K562 (cell line): ENCODE measurements around the gene YJU2. TPM values are rescaled to one million over a fixed set of nuclear protein-coding genes. Genes with fewer than 3 reads are reported as not detected.

Experiments
- CBX1 ChIP-seq: sonication (generic); IDR thresholded peaks from 2 replicates; pipeline ENCODE4 v1.6.1; 2016; ENCODE audit warnings: antibody characterized with exemption, low read depth, mild to moderate bottlenecking
- EP300 ChIP-seq: IDR thresholded peaks from 2 replicates; pipeline ENCODE4 v1.6.1; 2012; ENCODE audit warnings: low read length, improper control_type of control experiment
- FOXM1 ChIP-seq, 2 experiments: fragments of 450-650 bp in 1 of 2; sonication (generic) in 1 of 2; formaldehyde crosslinking in 1 of 2; IDR thresholded peaks; 2 replicates each; pipeline versions ENCODE4 v1.6.1 to v1.9.0; 2017 to 2022; ENCODE audit warnings: low read depth in 2 of 2, mild to moderate bottlenecking in 2 of 2, missing genetic modification reagents in 1 of 2, moderate library complexity in 1 of 2
- GABPB1 ChIP-seq: sonication (generic); formaldehyde crosslinking; IDR thresholded peaks from 2 replicates; pipeline ENCODE4 v1.8.0; 2022; ENCODE audit warnings: mild to moderate bottlenecking, missing genetic modification reagents
- HCFC1 ChIP-seq: IDR thresholded peaks from 2 replicates; pipeline ENCODE4 v1.6.1; 2012; ENCODE audit warnings: low read depth, low read length, improper control_type of control experiment
- HLTF ChIP-seq: fragments of 450-650 bp; IDR thresholded peaks from 2 replicates; pipeline ENCODE4 v1.6.1; 2016
- KDM1A ChIP-seq, 2 experiments: fragments of 450-650 bp; IDR thresholded peaks; 2 replicates each; pipeline ENCODE4 v1.6.1; 2016; ENCODE audit warnings: mild to moderate bottlenecking in 2 of 2
- MTA2 ChIP-seq: fragments of 450-650 bp; IDR thresholded peaks from 2 replicates; pipeline ENCODE4 v1.6.1; 2016; ENCODE audit warnings: low read depth
- PML ChIP-seq: IDR thresholded peaks from 2 replicates; pipeline ENCODE4 v1.6.1; 2012; ENCODE audit warnings: low read length, inconsistent platforms
- ZNF12 ChIP-seq: sonication (generic); formaldehyde crosslinking; IDR thresholded peaks from 2 replicates; pipeline ENCODE4 v1.4.0; 2020; ENCODE audit warnings: mild to moderate bottlenecking, missing genetic modification reagents
- ZNF586 ChIP-seq: fragments of 450-650 bp; formaldehyde crosslinking; conservative IDR thresholded peaks from 2 replicates; pipeline ENCODE4 v1.4.0; 2020; ENCODE audit warnings: mild to moderate bottlenecking, moderate library complexity
- polyA plus RNA-seq, 8 experiments: library from polyadenylated mRNA; depleted of rRNA in 4 of 8; stranded (reverse) in 5 of 8; unstranded in 3 of 8; fragments of >200 nt; fragmentation: Nextera tagmentation in 2 of 8; fragmentation: Illumina TruSeq in 1 of 8; extraction: Ambion mirVana in 2 of 8; extraction: Trizol in 1 of 8; gene quantifications; 2 replicates each; pipeline versions ENCODE4 v1.2.1 to v1.2.3, GENCODE V29; 2011 to 2014; ENCODE audit warnings: inconsistent platforms in 1 of 8, missing spikeins in 1 of 8
- total RNA-seq, 7 experiments: library from RNA; depleted of rRNA in 6 of 7; stranded (reverse); fragments of >200 nt in 6 of 7; fragmentation: Illumina TruSeq in 2 of 7; extraction: Trizol in 2 of 7; gene quantifications; 2 replicates each; pipeline versions ENCODE4 v1.2.1 to v1.2.3, GENCODE V29; 2011 to 2021; ENCODE audit warnings: low replicate concordance in 1 of 7
- TF ChIP-seq, protein P1 (sequence below): fragments of 450-650 bp; IDR thresholded peaks from 2 replicates; pipeline ENCODE4 v1.6.1; 2018; ENCODE audit warnings: mild to moderate bottlenecking, low read depth; ENCODE audit not compliant: partially characterized antibody
- TF ChIP-seq, protein P2 (sequence below), 2 experiments: fragments of 450-650 bp; IDR thresholded peaks; 2 replicates each; pipeline ENCODE4 v1.6.1; 2018; ENCODE audit warnings: mild to moderate bottlenecking in 2 of 2, low read depth in 1 of 2; ENCODE audit not compliant: partially characterized antibody in 2 of 2
- TF ChIP-seq, protein P3 (sequence below), 2 experiments: fragments of 450-650 bp in 1 of 2; IDR thresholded peaks; 2 replicates each; pipeline ENCODE4 v1.6.1; 2011 to 2017; ENCODE audit warnings: low read depth in 2 of 2, antibody characterized with exemption in 1 of 2, borderline replicate concordance in 1 of 2, low read length in 1 of 2, mild to moderate bottlenecking in 1 of 2, mixed read lengths in 1 of 2; ENCODE audit not compliant: control insufficient read depth in 1 of 2
- TF ChIP-seq, protein P4 (sequence below), 2 experiments: IDR thresholded peaks in 1 of 2; conservative IDR thresholded peaks in 1 of 2; 2 replicates each; pipeline ENCODE4 v1.6.1; 2016; ENCODE audit warnings: low read depth in 2 of 2, mild to moderate bottlenecking in 1 of 2, missing compliant biosample characterization in 1 of 2, missing genetic modification characterization in 1 of 2, moderate library complexity in 1 of 2

Gene YJU2
- total and polyA plus RNA-seq, 9 of the 15 experiments (the other 6 are each of a cell fraction or from before 2014, with no cell fraction given) = 0.41 to 34.9 (median 19.3) TPM

DNA sequence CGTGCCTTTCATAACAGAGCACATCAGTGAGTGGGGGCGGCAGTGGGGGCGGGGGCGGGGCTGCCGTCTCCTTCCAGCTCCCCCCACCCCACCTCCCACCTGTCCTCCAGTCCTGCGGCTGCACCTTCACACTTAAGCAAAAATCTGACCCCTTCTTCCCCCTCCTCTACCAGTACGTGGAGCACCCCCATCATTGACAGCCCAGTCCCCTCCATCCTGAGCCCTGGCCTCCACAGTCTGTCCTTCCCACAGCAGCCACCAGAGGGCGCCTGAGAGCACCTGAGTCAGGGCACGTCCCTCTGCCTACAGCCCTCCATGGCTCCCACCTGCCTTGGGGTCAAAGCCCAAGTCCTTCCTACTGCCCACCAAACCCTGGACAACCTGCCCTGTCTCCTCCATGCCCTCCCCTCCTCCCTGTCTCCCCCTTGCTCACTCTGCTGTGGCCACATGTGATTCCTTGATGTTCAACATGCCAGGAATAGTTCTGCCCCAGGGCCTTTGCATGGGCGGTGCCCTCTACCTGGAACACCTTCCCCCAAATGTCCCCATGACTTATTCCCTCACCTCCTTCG, 13.5 kb upstream of the YJU2 start (continued):
- TF ChIP-seq FOXM1 (IDR thresholded peaks at IDR 0.05; ENCODE audit: low read depth) (peak; percentile 19; the same call in 1 of the 2 replicates), FOXM1 (CRISPR knock-in tag; IDR thresholded peaks at IDR 0.05; ENCODE audit: low read depth) (no peak), ZNF12 (CRISPR knock-in tag) (no peak), KDM1A (IDR thresholded peaks at IDR 0.05) (peak; percentile 98 to 100), PML (no peak), HLTF (peak; percentile 97; the same call in 1 of the 2 replicates), GABPB1 (CRISPR knock-in tag) (peak; percentile 17; the same call in 1 of the 2 replicates), MTA2 (0 out of 2 replicates have a peak, but pooled peaks have one; percentile 8), ZNF586 (CRISPR knock-in tag) (no peak), EP300 (no peak), HCFC1 (no peak), CBX1 (peak; percentile 99)
- TF ChIP-seq, protein P1, sequence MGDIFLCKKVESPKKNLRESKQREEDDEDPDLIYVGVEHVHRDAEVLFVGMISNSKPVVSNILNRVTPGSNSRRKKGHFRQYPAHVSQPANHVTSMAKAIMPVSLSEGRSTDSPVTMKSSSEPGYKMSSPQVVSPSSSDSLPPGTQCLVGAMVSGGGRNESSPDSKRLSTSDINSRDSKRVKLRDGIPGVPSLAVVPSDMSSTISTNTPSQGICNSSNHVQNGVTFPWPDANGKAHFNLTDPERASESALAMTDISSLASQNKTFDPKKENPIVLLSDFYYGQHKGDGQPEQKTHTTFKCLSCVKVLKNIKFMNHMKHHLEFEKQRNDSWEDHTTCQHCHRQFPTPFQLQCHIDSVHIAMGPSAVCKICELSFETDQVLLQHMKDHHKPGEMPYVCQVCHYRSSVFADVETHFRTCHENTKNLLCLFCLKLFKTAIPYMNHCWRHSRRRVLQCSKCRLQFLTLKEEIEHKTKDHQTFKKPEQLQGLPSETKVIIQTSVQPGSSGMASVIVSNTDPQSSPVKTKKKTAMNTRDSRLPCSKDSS = no peak
- TF ChIP-seq, protein P2, sequence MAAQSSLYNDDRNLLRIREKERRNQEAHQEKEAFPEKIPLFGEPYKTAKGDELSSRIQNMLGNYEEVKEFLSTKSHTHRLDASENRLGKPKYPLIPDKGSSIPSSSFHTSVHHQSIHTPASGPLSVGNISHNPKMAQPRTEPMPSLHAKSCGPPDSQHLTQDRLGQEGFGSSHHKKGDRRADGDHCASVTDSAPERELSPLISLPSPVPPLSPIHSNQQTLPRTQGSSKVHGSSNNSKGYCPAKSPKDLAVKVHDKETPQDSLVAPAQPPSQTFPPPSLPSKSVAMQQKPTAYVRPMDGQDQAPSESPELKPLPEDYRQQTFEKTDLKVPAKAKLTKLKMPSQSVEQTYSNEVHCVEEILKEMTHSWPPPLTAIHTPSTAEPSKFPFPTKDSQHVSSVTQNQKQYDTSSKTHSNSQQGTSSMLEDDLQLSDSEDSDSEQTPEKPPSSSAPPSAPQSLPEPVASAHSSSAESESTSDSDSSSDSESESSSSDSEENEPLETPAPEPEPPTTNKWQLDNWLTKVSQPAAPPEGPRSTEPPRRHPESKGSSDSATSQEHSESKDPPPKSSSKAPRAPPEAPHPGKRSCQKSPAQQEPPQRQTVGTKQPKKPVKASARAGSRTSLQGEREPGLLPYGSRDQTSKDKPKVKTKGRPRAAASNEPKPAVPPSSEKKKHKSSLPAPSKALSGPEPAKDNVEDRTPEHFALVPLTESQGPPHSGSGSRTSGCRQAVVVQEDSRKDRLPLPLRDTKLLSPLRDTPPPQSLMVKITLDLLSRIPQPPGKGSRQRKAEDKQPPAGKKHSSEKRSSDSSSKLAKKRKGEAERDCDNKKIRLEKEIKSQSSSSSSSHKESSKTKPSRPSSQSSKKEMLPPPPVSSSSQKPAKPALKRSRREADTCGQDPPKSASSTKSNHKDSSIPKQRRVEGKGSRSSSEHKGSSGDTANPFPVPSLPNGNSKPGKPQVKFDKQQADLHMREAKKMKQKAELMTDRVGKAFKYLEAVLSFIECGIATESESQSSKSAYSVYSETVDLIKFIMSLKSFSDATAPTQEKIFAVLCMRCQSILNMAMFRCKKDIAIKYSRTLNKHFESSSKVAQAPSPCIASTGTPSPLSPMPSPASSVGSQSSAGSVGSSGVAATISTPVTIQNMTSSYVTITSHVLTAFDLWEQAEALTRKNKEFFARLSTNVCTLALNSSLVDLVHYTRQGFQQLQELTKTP (IDR thresholded peaks at IDR 0.05; ENCODE audit: low read depth in 1 of 2, partially characterized antibody in 2 of 2) = peak in 1 of 2 experiments; percentile 73
- TF ChIP-seq, protein P3, sequence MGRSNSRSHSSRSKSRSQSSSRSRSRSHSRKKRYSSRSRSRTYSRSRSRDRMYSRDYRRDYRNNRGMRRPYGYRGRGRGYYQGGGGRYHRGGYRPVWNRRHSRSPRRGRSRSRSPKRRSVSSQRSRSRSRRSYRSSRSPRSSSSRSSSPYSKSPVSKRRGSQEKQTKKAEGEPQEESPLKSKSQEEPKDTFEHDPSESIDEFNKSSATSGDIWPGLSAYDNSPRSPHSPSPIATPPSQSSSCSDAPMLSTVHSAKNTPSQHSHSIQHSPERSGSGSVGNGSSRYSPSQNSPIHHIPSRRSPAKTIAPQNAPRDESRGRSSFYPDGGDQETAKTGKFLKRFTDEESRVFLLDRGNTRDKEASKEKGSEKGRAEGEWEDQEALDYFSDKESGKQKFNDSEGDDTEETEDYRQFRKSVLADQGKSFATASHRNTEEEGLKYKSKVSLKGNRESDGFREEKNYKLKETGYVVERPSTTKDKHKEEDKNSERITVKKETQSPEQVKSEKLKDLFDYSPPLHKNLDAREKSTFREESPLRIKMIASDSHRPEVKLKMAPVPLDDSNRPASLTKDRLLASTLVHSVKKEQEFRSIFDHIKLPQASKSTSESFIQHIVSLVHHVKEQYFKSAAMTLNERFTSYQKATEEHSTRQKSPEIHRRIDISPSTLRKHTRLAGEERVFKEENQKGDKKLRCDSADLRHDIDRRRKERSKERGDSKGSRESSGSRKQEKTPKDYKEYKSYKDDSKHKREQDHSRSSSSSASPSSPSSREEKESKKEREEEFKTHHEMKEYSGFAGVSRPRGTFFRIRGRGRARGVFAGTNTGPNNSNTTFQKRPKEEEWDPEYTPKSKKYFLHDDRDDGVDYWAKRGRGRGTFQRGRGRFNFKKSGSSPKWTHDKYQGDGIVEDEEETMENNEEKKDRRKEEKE (IDR thresholded peaks at IDR 0.05; ENCODE audit: borderline replicate concordance in 1 of 2, control insufficient read depth in 1 of 2, low read depth in 2 of 2, low read length in 1 of 2) = no peak
- TF ChIP-seq, protein P4, sequence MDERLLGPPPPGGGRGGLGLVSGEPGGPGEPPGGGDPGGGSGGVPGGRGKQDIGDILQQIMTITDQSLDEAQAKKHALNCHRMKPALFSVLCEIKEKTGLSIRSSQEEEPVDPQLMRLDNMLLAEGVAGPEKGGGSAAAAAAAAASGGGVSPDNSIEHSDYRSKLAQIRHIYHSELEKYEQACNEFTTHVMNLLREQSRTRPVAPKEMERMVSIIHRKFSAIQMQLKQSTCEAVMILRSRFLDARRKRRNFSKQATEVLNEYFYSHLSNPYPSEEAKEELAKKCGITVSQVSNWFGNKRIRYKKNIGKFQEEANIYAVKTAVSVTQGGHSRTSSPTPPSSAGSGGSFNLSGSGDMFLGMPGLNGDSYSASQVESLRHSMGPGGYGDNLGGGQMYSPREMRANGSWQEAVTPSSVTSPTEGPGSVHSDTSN (CRISPR knock-in tag; IDR thresholded peaks at IDR 0.05; ENCODE audit: low read depth) = no peak
- TF ChIP-seq, protein P4 (tag; conservative IDR thresholded peaks at IDR 0.05; ENCODE audit: low read depth) = 0 out of 2 replicates have a peak, but pooled peaks have one; percentile 11
